Stimulated activated naive B cell treated with anti-CD40 and anti-IgM and Interleukin-4, amounts not matched to agents 10 μg/mL and 1 μg/mL and 100 μg/mL, for 72 hours (primary cell): ENCODE measurements around the gene CHRNE.

Source experiments
- ATAC-seq, 2 donors: fragments of 150-1000 bp; cut with Tn5 transposase; replicated peaks; 2 replicates each; pipeline ENCODE4 v1.10.0; 2021; ENCODE audit warnings: moderate library complexity in 1 of 2
- DNase-seq: peaks from one replicate; pipeline ENCODE4 v3.0.0; 2021
- H3K27ac Mint-ChIP-seq: one replicate; pipeline ENCODE4 v1.8.0; 2022; ENCODE audit warnings: mild to moderate bottlenecking, mixed read lengths
- H3K27me3 Mint-ChIP-seq, 2 donors: one replicate each; pipeline ENCODE4 v1.8.0; 2022; ENCODE audit warnings: mixed read lengths in 2 of 2
- H3K36me3 Mint-ChIP-seq, 2 donors: one replicate each; pipeline ENCODE4 v1.8.0; 2022; ENCODE audit warnings: mixed read lengths in 2 of 2, mild to moderate bottlenecking in 1 of 2
- H3K4me1 Mint-ChIP-seq, 2 donors: one replicate each; pipeline ENCODE4 v1.8.0; 2022; ENCODE audit warnings: mixed read lengths in 2 of 2, mild to moderate bottlenecking in 1 of 2
- H3K4me3 Mint-ChIP-seq, 2 donors: one replicate each; pipeline ENCODE4 v1.8.0; 2022; ENCODE audit warnings: mild to moderate bottlenecking in 2 of 2, mixed read lengths in 2 of 2, moderate library complexity in 1 of 2
- H3K9me3 Mint-ChIP-seq, 2 donors: one replicate each; pipeline ENCODE4 v1.8.0; 2022; ENCODE audit warnings: mixed read lengths in 2 of 2, mild to moderate bottlenecking in 1 of 2

The CHRNE gene

GRCh38 chr17:4856271-4856936, 46.5 kb downstream of the CHRNE start:
- H3K9me3 Mint-ChIP-seq = peaks cover 0 to 2% of the 10 kb centered on the region in 2 donors
- peaks cover 23 to 44% of the 10 kb centered on the region in 2 donors for H3K36me3 Mint-ChIP-seq
- peaks cover 20 to 27% of the 10 kb centered on the region in 2 donors for H3K4me1 Mint-ChIP-seq
- no peak for ATAC-seq
- no peak overlapping the region for H3K4me3 Mint-ChIP-seq
- DNase-seq = no peak
- H3K27me3 Mint-ChIP-seq = no peaks in the 10 kb centered on the region
- no peak overlapping the region for H3K27ac Mint-ChIP-seq

GRCh38 chr17:4854111-4854681, 48.7 kb downstream of the CHRNE start:
- H3K4me3 Mint-ChIP-seq = no peak overlapping the region
- ATAC-seq (no peak), DNase-seq (no peak)
- peaks cover 28 to 48% of the 10 kb centered on the region in 2 donors for H3K4me1 Mint-ChIP-seq
- peaks cover 0 to 2% of the 10 kb centered on the region in 2 donors for H3K9me3 Mint-ChIP-seq
- peaks cover 18 to 40% of the 10 kb centered on the region in 2 donors for H3K36me3 Mint-ChIP-seq
- no peaks in the 10 kb centered on the region for H3K27me3 Mint-ChIP-seq
- H3K27ac Mint-ChIP-seq = no peak overlapping the region

GRCh38 chr17:4853208-4853671, 49.7 kb downstream of the CHRNE start:
- no peaks in the 10 kb centered on the region for H3K27me3 Mint-ChIP-seq
- peaks cover 18 to 40% of the 10 kb centered on the region in 2 donors for H3K36me3 Mint-ChIP-seq
- DNase-seq (no peak), ATAC-seq (no peak)
- peaks cover 0 to 2% of the 10 kb centered on the region in 2 donors for H3K9me3 Mint-ChIP-seq
- no peak overlapping the region for H3K4me3 Mint-ChIP-seq
- H3K4me1 Mint-ChIP-seq = peaks cover 28 to 43% of the 10 kb centered on the region in 2 donors
- no peak overlapping the region for H3K27ac Mint-ChIP-seq

- Mint-ChIP-seq H3K36me3 (peaks cover 18 to 39% of the 10 kb centered on the region in 2 donors), H3K4me1 (peaks cover 30 to 40% of the 10 kb centered on the region in 2 donors), H3K27ac (no peak overlapping the region), H3K4me3 (no peak overlapping the region), H3K9me3 (peaks cover 0 to 2% of the 10 kb centered on the region in 2 donors), H3K27me3 (no peaks in the 10 kb centered on the region)
- DNase-seq (no peak), ATAC-seq (no peak)
Observed at GRCh38 chr17:4852567-4853207, 50.2 kb downstream of the CHRNE start.

- Mint-ChIP-seq H3K27me3 (no peaks in the 10 kb centered on the region), H3K36me3 (peaks cover 12 to 30% of the 10 kb centered on the region in 2 donors), H3K4me1 (peaks cover 26 to 38% of the 10 kb centered on the region in 2 donors), H3K27ac (no peak overlapping the region), H3K4me3 (no peak overlapping the region), H3K9me3 (peaks cover 0 to 2% of the 10 kb centered on the region in 2 donors)
- ATAC-seq (no peak), DNase-seq (no peak)
Observed at GRCh38 chr17:4851084-4851483, 51.8 kb downstream of the CHRNE start.

- peaks cover 28 to 41% of the 10 kb centered on the region in 2 donors for H3K4me1 Mint-ChIP-seq
- ATAC-seq (no peak), DNase-seq (no peak)
- H3K27ac Mint-ChIP-seq = peak overlapping the region; percentile 20
- H3K9me3 Mint-ChIP-seq = peaks cover 0 to 2% of the 10 kb centered on the region in 2 donors
- H3K27me3 Mint-ChIP-seq = no peaks in the 10 kb centered on the region
- H3K36me3 Mint-ChIP-seq = peaks cover 14 to 31% of the 10 kb centered on the region in 2 donors
- no peak overlapping the region for H3K4me3 Mint-ChIP-seq
Observed at GRCh38 chr17:4850246-4850645, 52.7 kb downstream of the CHRNE start.

GRCh38 chr17:4849011-4849536, 53.8 kb downstream of the CHRNE start:
- Mint-ChIP-seq H3K4me1 (peaks cover 29 to 43% of the 10 kb centered on the region in 2 donors), H3K36me3 (peaks cover 9 to 28% of the 10 kb centered on the region in 2 donors), H3K27ac (no peak overlapping the region)

More at GRCh38 chr17:4849011-4849536, 53.8 kb downstream of the CHRNE start:
- DNase-seq (no peak), ATAC-seq (no peak)
- H3K27me3 Mint-ChIP-seq = no peaks in the 10 kb centered on the region
- H3K4me3 Mint-ChIP-seq = no peak overlapping the region
- H3K9me3 Mint-ChIP-seq = peaks cover 0 to 2% of the 10 kb centered on the region in 2 donors
